Effector memory CD8-positive, alpha-beta T cell (primary cell): Measurements from ENCODE around the gene NF2.
A peak's percentile ranks its signal among the peaks of the same experiment; 100 is the strongest.
"Not testable (repeated sequence)": the region's sequence is repeated elsewhere in the genome, so short reads cannot be mapped to it uniquely, and the experiment has no call there.

ENCODE experiments used
- ATAC-seq: fragments of 150-1000 bp; cut with Tn5 transposase; replicated peaks from 2 replicates; pipeline ENCODE4 v1.10.0; 2021; ENCODE audit warnings: mild to moderate bottlenecking, moderate library complexity
- DNase-seq, 3 experiments: peaks; one replicate each; pipeline ENCODE4 v3.0.0; 2021
- H3K27ac Mint-ChIP-seq, 2 donors: one replicate each; pipeline ENCODE4 v1.8.0; 2022; ENCODE audit warnings: mild to moderate bottlenecking in 2 of 2, mixed read lengths in 2 of 2, moderate library complexity in 2 of 2
- H3K27me3 Mint-ChIP-seq, 2 donors: one replicate each; pipeline ENCODE4 v1.8.0; 2022; ENCODE audit warnings: mixed read lengths in 2 of 2
- H3K36me3 Mint-ChIP-seq: one replicate; pipeline ENCODE4 v1.8.0; 2022; ENCODE audit warnings: mild to moderate bottlenecking, moderate library complexity, mixed read lengths; ENCODE audit not compliant: insufficient read depth
- H3K4me1 Mint-ChIP-seq, 2 donors: one replicate each; pipeline ENCODE4 v1.8.0; 2022; ENCODE audit warnings: low read depth in 2 of 2, mixed read lengths in 2 of 2
- H3K4me3 Mint-ChIP-seq, 2 donors: one replicate each; pipeline ENCODE4 v1.8.0; 2022; ENCODE audit warnings: mild to moderate bottlenecking in 2 of 2, mixed read lengths in 2 of 2, moderate library complexity in 2 of 2
- H3K9me3 Mint-ChIP-seq, 2 donors: one replicate each; pipeline ENCODE4 v1.8.0; 2022; ENCODE audit warnings: mixed read lengths in 2 of 2

The NF2 gene

GRCh38 chr22:29580200-29580810 lies 23.1 kb upstream of the NF2 start:
- Mint-ChIP-seq H3K36me3 (peaks cover 6% of the 10 kb centered on the region), H3K4me3 (peak overlapping the region; percentile 85 to 92), H3K27me3 (no peaks in the 10 kb centered on the region), H3K27ac (peak overlapping the region; percentile 89 to 91), H3K9me3 (no peaks in the 10 kb centered on the region), H3K4me1 (peaks cover 11 to 15% of the 10 kb centered on the region in 2 donors)
- DNase-seq (no peak), ATAC-seq (no peak)

- Mint-ChIP-seq H3K4me1 (peaks cover 11 to 15% of the 10 kb centered on the region in 2 donors), H3K27me3 (no peaks in the 10 kb centered on the region), H3K36me3 (peaks cover 6% of the 10 kb centered on the region), H3K27ac (peak overlapping the region; percentile 89 to 91), H3K9me3 (no peaks in the 10 kb centered on the region), H3K4me3 (peak overlapping the region; percentile 85 to 92)
- DNase-seq (no peak), ATAC-seq (no peak)
Measured at GRCh38 chr22:29581799-29582198, 21.6 kb upstream of the NF2 start.

- H3K27me3 Mint-ChIP-seq: no peaks in the 10 kb centered on the region
- no peak for DNase-seq
- no peak for ATAC-seq
- H3K27ac Mint-ChIP-seq: no peak overlapping the region
- H3K36me3 Mint-ChIP-seq: peaks cover 7% of the 10 kb centered on the region
- H3K4me3 Mint-ChIP-seq: no peak overlapping the region
- H3K4me1 Mint-ChIP-seq: peaks cover 12 to 14% of the 10 kb centered on the region in 2 donors
- H3K9me3 Mint-ChIP-seq: no peaks in the 10 kb centered on the region
Measured at GRCh38 chr22:29584975-29585374, 18.5 kb upstream of the NF2 start.

- Mint-ChIP-seq H3K36me3 (peaks cover 14% of the 10 kb centered on the region), H3K4me1 (peaks cover 9 to 16% of the 10 kb centered on the region in 2 donors)
- ATAC-seq, H3K4me3 Mint-ChIP-seq, H3K9me3 Mint-ChIP-seq, H3K27me3 Mint-ChIP-seq, DNase-seq, H3K27ac Mint-ChIP-seq: not testable (repeated sequence)
Measured at GRCh38 chr22:29586193-29586705, 17.2 kb upstream of the NF2 start.

- H3K9me3 Mint-ChIP-seq: no peaks in the 10 kb centered on the region
- H3K4me3 Mint-ChIP-seq: no peak overlapping the region
- no peak for DNase-seq
- peaks cover 7% of the 10 kb centered on the region for H3K36me3 Mint-ChIP-seq
- H3K27ac Mint-ChIP-seq: peak overlapping the region in 1 of 2 donors; percentile 20
- no peaks in the 10 kb centered on the region for H3K27me3 Mint-ChIP-seq
- H3K4me1 Mint-ChIP-seq: peaks cover 5 to 8% of the 10 kb centered on the region in 2 donors
- no peak for ATAC-seq
Measured at GRCh38 chr22:29587938-29588699, 15.3 kb upstream of the NF2 start.

GRCh38 chr22:29593923-29594322 lies 9.5 kb upstream of the NF2 start:
- no peak overlapping the region for H3K27ac Mint-ChIP-seq
- DNase-seq: no peak

GRCh38 chr22:29594447-29594846 lies 9.0 kb upstream of the NF2 start:
- H3K4me1 Mint-ChIP-seq, H3K27ac Mint-ChIP-seq, ATAC-seq, H3K36me3 Mint-ChIP-seq, H3K27me3 Mint-ChIP-seq, DNase-seq, H3K9me3 Mint-ChIP-seq, H3K4me3 Mint-ChIP-seq: not testable (repeated sequence)

More at GRCh38 chr22:29593923-29594322, 9.5 kb upstream of the NF2 start:
- Mint-ChIP-seq H3K4me3 (no peak overlapping the region), H3K36me3 (peaks cover 7% of the 10 kb centered on the region), H3K9me3 (no peaks in the 10 kb centered on the region), H3K4me1 (peaks cover 5 to 8% of the 10 kb centered on the region in 2 donors), H3K27me3 (no peaks in the 10 kb centered on the region)
- ATAC-seq: no peak

GRCh38 chr22:29596408-29596807 lies 7.0 kb upstream of the NF2 start:
- no peaks in the 10 kb centered on the region for H3K27me3 Mint-ChIP-seq
- no peak overlapping the region for H3K27ac Mint-ChIP-seq
- H3K4me3 Mint-ChIP-seq: no peak overlapping the region
- ATAC-seq: no peak
- no peaks in the 10 kb centered on the region for H3K9me3 Mint-ChIP-seq
- no peaks in the 10 kb centered on the region for H3K4me1 Mint-ChIP-seq
- DNase-seq: no peak
- H3K36me3 Mint-ChIP-seq: no peaks in the 10 kb centered on the region

GRCh38 chr22:29597871-29598683 lies 5.4 kb upstream of the NF2 start:
- H3K4me3 Mint-ChIP-seq, H3K36me3 Mint-ChIP-seq, H3K27me3 Mint-ChIP-seq, H3K9me3 Mint-ChIP-seq, H3K27ac Mint-ChIP-seq, ATAC-seq, DNase-seq, H3K4me1 Mint-ChIP-seq: not testable (repeated sequence)

- H3K4me3 Mint-ChIP-seq: no peak overlapping the region
- no peaks in the 10 kb centered on the region for H3K9me3 Mint-ChIP-seq
- peaks cover 2 to 3% of the 10 kb centered on the region in 2 donors for H3K4me1 Mint-ChIP-seq
- ATAC-seq (no peak), DNase-seq (no peak)
- no peaks in the 10 kb centered on the region for H3K27me3 Mint-ChIP-seq
- H3K27ac Mint-ChIP-seq: no peak overlapping the region
- no peaks in the 10 kb centered on the region for H3K36me3 Mint-ChIP-seq
Measured at GRCh38 chr22:29598684-29599020, 4.8 kb upstream of the NF2 start.

GRCh38 chr22:29604076-29604360 lies 585 bp downstream of the NF2 start:
- DNase-seq (no peak), ATAC-seq (no peak)
- peak overlapping the region; percentile 87 to 93 for H3K27ac Mint-ChIP-seq
- H3K9me3 Mint-ChIP-seq: no peaks in the 10 kb centered on the region
- H3K36me3 Mint-ChIP-seq: peaks cover 3% of the 10 kb centered on the region
- H3K4me3 Mint-ChIP-seq: peak overlapping the region; percentile 90 to 92
- H3K4me1 Mint-ChIP-seq: peaks cover 14 to 24% of the 10 kb centered on the region in 2 donors
- H3K27me3 Mint-ChIP-seq: no peaks in the 10 kb centered on the region

GRCh38 chr22:29605527-29605850 lies 2.1 kb downstream of the NF2 start:
- peaks cover 14 to 30% of the 10 kb centered on the region in 2 donors for H3K4me1 Mint-ChIP-seq
- no peaks in the 10 kb centered on the region for H3K27me3 Mint-ChIP-seq
- peaks cover 3% of the 10 kb centered on the region for H3K36me3 Mint-ChIP-seq
- H3K9me3 Mint-ChIP-seq: no peaks in the 10 kb centered on the region
- no peak for ATAC-seq
- peak overlapping the region; percentile 90 to 92 for H3K4me3 Mint-ChIP-seq
- no peak for DNase-seq
- H3K27ac Mint-ChIP-seq: peak overlapping the region in 1 of 2 donors; percentile 93

- Mint-ChIP-seq H3K27ac (no peak overlapping the region), H3K36me3 (peaks cover 3% of the 10 kb centered on the region), H3K27me3 (no peaks in the 10 kb centered on the region), H3K9me3 (no peaks in the 10 kb centered on the region), H3K4me1 (peaks cover 15 to 30% of the 10 kb centered on the region in 2 donors), H3K4me3 (peak overlapping the region in 1 of 2 donors; percentile 10)
- no peak for DNase-seq
- ATAC-seq: no peak
Measured at GRCh38 chr22:29606320-29606719, 2.9 kb downstream of the NF2 start.
